Sigmoid colon (tissue), 7 donors: ENCODE results near the gene PPCDC. TPM values are rescaled to one million over a fixed set of nuclear protein-coding genes. Genes with fewer than 3 reads are reported as not detected.

Source experiments
- DNase-seq: peaks from one replicate; pipeline ENCODE4 v3.0.0-alpha.2; 2019
- H3K27ac ChIP-seq, 4 donors: fragments of 200-600 bp; sonication (generic); one replicate each; pipeline ENCODE4 v1.5.1; 2016 to 2019; ENCODE audit warnings: mild to moderate bottlenecking in 1 of 4
- H3K27me3 ChIP-seq, 3 donors: fragments of 200-600 bp; sonication (generic); one replicate each; pipeline ENCODE4 v1.5.1; 2019; ENCODE audit warnings: mild to moderate bottlenecking in 1 of 3
- H3K36me3 ChIP-seq, 4 donors: fragments of 200-600 bp; sonication (generic); one replicate each; pipeline ENCODE4 v1.5.1; 2016 to 2019
- H3K4me1 ChIP-seq, 4 donors: fragments of 200-600 bp; sonication (generic); one replicate each; pipeline ENCODE4 v1.5.1; 2017 to 2019
- H3K4me3 ChIP-seq, 4 donors: fragments of 200-600 bp; sonication (generic); one replicate each; pipeline ENCODE4 v1.5.1; 2017 to 2019; ENCODE audit warnings: mild to moderate bottlenecking in 2 of 4, moderate library complexity in 1 of 4
- H3K9me3 ChIP-seq, 4 donors: fragments of 200-600 bp in 3 of 4; sonication (generic) in 3 of 4; one replicate each; pipeline versions ENCODE4 v1.5.1 to v1.6.1; 2013 to 2019
- EP300 ChIP-seq, 4 donors: sonication (generic); formaldehyde crosslinking; IDR thresholded peaks; one replicate each; pipeline ENCODE4 v1.6.1; 2017; ENCODE audit warnings: antibody characterized with exemption in 4 of 4
- POLR2A ChIP-seq, 2 donors: fragments of 450-650 bp; IDR thresholded peaks; one replicate each; pipeline ENCODE4 v1.6.1; 2016; ENCODE audit warnings: antibody characterized with exemption in 2 of 2, mild to moderate bottlenecking in 2 of 2, moderate library complexity in 2 of 2
- POLR2AphosphoS5 ChIP-seq, 4 donors: sonication (generic); formaldehyde crosslinking; IDR thresholded peaks; one replicate each; pipeline ENCODE4 v1.6.1; 2017; ENCODE audit warnings: antibody characterized with exemption in 4 of 4
- WGBS, 2 donors: extraction: QIAGEN DNeasy Blood & Tissue Kit; methylation state at CpG; one replicate each; pipeline ENCODE4 v1.1.7; 2013; 5-methylcytosine and 5-hydroxymethylcytosine counted together
- intact Hi-C: fragments of 100-400 bp; cut with DNase I; formaldehyde crosslinking; loops from one replicate; pipeline ENCODE4 v1.15.1; 2023
- polyA plus RNA-seq, 3 donors: library from polyadenylated mRNA; stranded (reverse); fragments of 200-250 nt; gene quantifications; one replicate each; pipeline ENCODE4 v1.2.3, GENCODE V29; 2013
- total RNA-seq, 4 donors: library from RNA; depleted of rRNA; stranded (reverse); fragments of >200 nt; gene quantifications; one replicate each; pipeline ENCODE4 v1.1.0, GENCODE V29; 2016
- TF ChIP-seq, protein P1 (sequence below), 4 experiments: fragments of 450-650 bp in 3 of 4; fragments of 200-600 bp in 1 of 4; IDR thresholded peaks; one replicate each; pipeline ENCODE4 v1.5.1; 2016 to 2019; ENCODE audit warnings: antibody characterized with exemption in 4 of 4, mild to moderate bottlenecking in 3 of 4, moderate library complexity in 2 of 4
- donor health status: healthy with polysubstance abuse.
- donor health status: Bipolar disorder and iron deficiency.
- donor health status: healthy.

The PPCDC gene
- total and polyA plus RNA-seq, 7 donors, result 7.9 to 37.0 (median 16.2) TPM

GRCh38 chr15:74995779-74996765 lies 27.3 kb upstream of the PPCDC start:
- no peak overlapping the region for H3K27ac ChIP-seq
- 15 to 33% methylated on average over 42 of the region's 42 CpGs for WGBS, 2 donors
- TF ChIP-seq POLR2A (IDR thresholded peaks at IDR 0.05) (no peak), EP300 (IDR thresholded peaks at IDR 0.05) (no peak), POLR2AphosphoS5 (IDR thresholded peaks at IDR 0.05) (no peak)
- TF ChIP-seq, protein P1, sequence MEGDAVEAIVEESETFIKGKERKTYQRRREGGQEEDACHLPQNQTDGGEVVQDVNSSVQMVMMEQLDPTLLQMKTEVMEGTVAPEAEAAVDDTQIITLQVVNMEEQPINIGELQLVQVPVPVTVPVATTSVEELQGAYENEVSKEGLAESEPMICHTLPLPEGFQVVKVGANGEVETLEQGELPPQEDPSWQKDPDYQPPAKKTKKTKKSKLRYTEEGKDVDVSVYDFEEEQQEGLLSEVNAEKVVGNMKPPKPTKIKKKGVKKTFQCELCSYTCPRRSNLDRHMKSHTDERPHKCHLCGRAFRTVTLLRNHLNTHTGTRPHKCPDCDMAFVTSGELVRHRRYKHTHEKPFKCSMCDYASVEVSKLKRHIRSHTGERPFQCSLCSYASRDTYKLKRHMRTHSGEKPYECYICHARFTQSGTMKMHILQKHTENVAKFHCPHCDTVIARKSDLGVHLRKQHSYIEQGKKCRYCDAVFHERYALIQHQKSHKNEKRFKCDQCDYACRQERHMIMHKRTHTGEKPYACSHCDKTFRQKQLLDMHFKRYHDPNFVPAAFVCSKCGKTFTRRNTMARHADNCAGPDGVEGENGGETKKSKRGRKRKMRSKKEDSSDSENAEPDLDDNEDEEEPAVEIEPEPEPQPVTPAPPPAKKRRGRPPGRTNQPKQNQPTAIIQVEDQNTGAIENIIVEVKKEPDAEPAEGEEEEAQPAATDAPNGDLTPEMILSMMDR (IDR thresholded peaks at IDR 0.05), result no peak
- H3K27me3 ChIP-seq, result peaks cover 10 to 46% (median 33%) of the 10 kb centered on the region in 3 donors
- H3K36me3 ChIP-seq, result no peaks in the 10 kb centered on the region
- peak overlapping the region; percentile 45 to 60 (median 51) for H3K4me3 ChIP-seq
- intact Hi-C loops, result no loop called here
- H3K9me3 ChIP-seq, result no peaks in the 10 kb centered on the region
- DNase-seq, result no peak
- peaks cover 0 to 13% (median 8%) of the 10 kb centered on the region in 4 donors for H3K4me1 ChIP-seq

GRCh38 chr15:74997141-74997540 lies 26.2 kb upstream of the PPCDC start:
- 34 to 62% methylated on average over 4 of the region's 4 CpGs for WGBS, 2 donors
- DNase-seq, result no peak
- no peak for TF ChIP-seq POLR2A (IDR thresholded peaks at IDR 0.05)
- no peak for TF ChIP-seq EP300 (IDR thresholded peaks at IDR 0.05)

DNA sequence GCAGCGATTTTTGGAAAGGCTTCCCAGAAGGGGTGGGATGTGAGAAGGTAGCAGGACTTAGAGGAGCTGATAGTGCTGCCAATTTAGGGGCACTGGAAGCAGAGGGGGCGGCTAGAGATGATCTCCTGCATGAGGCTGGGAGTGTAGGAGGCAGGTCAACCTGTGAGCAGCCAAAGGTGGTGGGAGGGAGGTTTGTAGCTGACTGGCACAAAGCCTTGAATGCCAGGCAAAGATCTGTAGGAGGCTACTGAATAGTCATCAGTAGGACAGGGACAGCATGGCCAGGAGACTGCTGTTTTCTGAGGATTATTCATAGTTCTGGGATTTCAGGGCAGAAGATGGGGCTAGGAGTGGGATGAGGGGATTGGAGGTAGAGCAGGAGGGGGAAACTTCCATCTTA lies 25.8 kb upstream of the PPCDC start:
- Histone ChIP-seq H3K4me3 (no peak overlapping the region), H3K4me1 (peaks cover 0 to 13% (median 8%) of the 10 kb centered on the region in 4 donors), H3K9me3 (no peaks in the 10 kb centered on the region), H3K27ac (no peak overlapping the region), H3K27me3 (peaks cover 10 to 43% (median 33%) of the 10 kb centered on the region in 3 donors), H3K36me3 (no peaks in the 10 kb centered on the region)
- no peak for TF ChIP-seq POLR2A (IDR thresholded peaks at IDR 0.05)
- no peak for TF ChIP-seq POLR2AphosphoS5 (IDR thresholded peaks at IDR 0.05)
- no peak for TF ChIP-seq EP300 (IDR thresholded peaks at IDR 0.05)
- TF ChIP-seq, protein P1 (IDR thresholded peaks at IDR 0.05), result no peak
- intact Hi-C loops, result no loop called here
- WGBS, 2 donors, result 65 to 82% methylated on average over 2 of the region's 2 CpGs
- DNase-seq, result no peak

More at GRCh38 chr15:74997141-74997540, 26.2 kb upstream of the PPCDC start:
- Histone ChIP-seq H3K9me3 (no peaks in the 10 kb centered on the region), H3K4me3 (no peak overlapping the region), H3K27me3 (peaks cover 10 to 46% (median 33%) of the 10 kb centered on the region in 3 donors), H3K4me1 (peaks cover 0 to 13% (median 8%) of the 10 kb centered on the region in 4 donors), H3K27ac (no peak overlapping the region), H3K36me3 (no peaks in the 10 kb centered on the region)
- intact Hi-C loops, result no loop called here

DNA sequence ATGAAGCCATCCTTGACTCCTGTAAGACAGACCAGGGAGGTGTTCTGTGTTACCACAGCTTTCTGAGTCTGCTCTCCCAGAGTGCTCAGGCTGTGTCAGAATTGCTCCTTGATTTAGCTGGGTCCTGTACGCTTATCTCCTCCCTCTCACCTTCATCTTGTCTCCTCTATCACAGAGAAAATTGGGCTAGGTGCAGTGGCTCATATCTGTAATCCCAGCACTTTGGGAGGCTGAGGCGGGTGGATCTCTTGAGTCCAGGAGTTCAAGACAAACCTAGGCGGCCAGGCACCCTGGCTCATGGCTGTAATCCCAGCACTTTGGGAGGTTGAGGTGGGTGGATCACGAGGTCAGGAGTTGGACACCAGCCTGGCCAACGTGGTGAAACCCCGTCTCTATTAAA lies 22.1 kb upstream of the PPCDC start:
- peaks cover 4 to 30% (median 24%) of the 10 kb centered on the region in 3 donors for H3K27me3 ChIP-seq
- no peaks in the 10 kb centered on the region for H3K36me3 ChIP-seq
- peaks cover 0 to 2% (median under 1%) of the 10 kb centered on the region in 4 donors for H3K4me1 ChIP-seq
- DNase-seq, result no peak
- H3K27ac ChIP-seq, result no peak overlapping the region
- TF ChIP-seq POLR2A (IDR thresholded peaks at IDR 0.05) (no peak), EP300 (IDR thresholded peaks at IDR 0.05) (no peak), POLR2AphosphoS5 (IDR thresholded peaks at IDR 0.05) (no peak)
- TF ChIP-seq, protein P1 (IDR thresholded peaks at IDR 0.05), result no peak
- intact Hi-C loops, result no loop called here
- WGBS, 2 donors, result 88% methylated on average over 6 of the region's 6 CpGs
- H3K4me3 ChIP-seq, result no peak overlapping the region
- H3K9me3 ChIP-seq, result no peaks in the 10 kb centered on the region

DNA sequence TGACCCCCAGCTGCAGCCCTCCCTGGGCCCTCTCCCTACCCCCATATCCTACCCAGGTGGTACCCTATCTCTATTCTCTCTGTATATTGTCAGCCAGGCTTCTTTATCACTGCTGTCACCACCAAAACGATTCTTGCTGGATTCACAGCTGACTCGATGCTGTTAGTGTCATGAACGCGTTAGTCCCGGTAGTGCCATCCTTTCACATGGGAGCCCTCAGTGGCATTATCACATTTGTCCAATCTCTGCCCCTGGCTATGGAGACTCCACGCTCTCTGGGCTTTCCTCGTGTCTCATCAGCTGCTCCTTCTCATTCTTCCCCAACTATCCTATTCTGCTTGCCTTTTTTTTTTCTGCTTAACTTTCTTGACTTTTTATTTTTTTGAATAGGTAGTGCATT lies 21.0 kb upstream of the PPCDC start:
- 71 to 82% methylated on average over 7 of the region's 7 CpGs for WGBS, 2 donors
- H3K4me3 ChIP-seq, result no peak overlapping the region
- DNase-seq, result no peak
- H3K4me1 ChIP-seq, result no peaks in the 10 kb centered on the region
- no peaks in the 10 kb centered on the region for H3K36me3 ChIP-seq
- TF ChIP-seq POLR2AphosphoS5 (IDR thresholded peaks at IDR 0.05) (no peak), POLR2A (IDR thresholded peaks at IDR 0.05) (no peak), EP300 (IDR thresholded peaks at IDR 0.05) (no peak)
- TF ChIP-seq, protein P1 (IDR thresholded peaks at IDR 0.05), result no peak
- intact Hi-C loops, result no loop called here
- H3K27ac ChIP-seq, result no peak overlapping the region
- H3K27me3 ChIP-seq, result peaks cover 0 to 19% (median 15%) of the 10 kb centered on the region in 3 donors
- H3K9me3 ChIP-seq, result no peaks in the 10 kb centered on the region
